Fibroblast of skin of scalp (primary cell): Measurements from ENCODE around the gene SBF1.

Experiments used
- DNase-seq: peaks from one replicate; pipeline ENCODE4 v3.0.0-alpha.2; 2013

SBF1 gene

GRCh38 chr22:50398831-50399648 is 75.8 kb downstream of the SBF1 start:
- no peak for DNase-seq

DNA sequence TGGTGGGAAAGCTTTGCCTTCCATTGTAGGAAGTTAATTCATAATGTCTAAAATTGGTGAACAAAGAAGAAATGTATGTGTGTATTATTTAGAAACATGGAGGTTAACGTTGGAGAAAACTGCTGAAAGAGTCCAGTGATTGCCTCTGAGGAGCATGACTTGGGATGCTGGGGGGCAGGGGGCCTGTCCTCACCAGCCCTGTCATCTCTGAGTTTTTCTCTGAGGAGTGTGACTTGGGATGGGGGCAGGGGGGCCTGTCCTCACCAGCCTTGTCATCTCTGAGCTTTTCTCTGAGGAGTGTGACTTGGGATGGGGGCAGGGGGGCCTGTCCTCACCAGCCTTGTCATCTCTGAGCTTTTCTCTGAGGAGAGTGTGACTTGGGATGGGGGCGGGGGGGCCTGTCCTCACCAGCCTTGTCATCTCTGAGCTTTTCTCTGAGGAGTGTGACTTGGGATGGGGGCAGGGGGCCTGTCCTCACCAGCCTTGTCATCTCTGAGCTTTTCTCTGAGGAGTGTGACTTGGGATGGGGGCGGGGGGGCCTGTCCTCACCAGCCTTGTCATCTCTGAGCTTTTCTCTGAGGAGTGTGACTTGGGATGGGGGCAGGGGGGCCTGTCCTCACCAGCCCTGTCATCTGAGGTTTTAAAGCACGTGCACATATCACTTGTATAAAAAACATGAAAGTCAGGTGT is 77.3 kb downstream of the SBF1 start:
- peak; percentile 15 for DNase-seq

- DNase-seq = no peak
These were observed 78.0 kb downstream of the SBF1 start for GRCh38 chr22:50396751-50397370.
